ENCODE data around the gene KCNQ2.

KCNQ2 gene

GRCh38 chr20:63449796-63450730, 22.4 kb downstream of the KCNQ2 start:
- H3K4me1 ChIP-seq (ENCODE audit: control insufficient read depth, insufficient read depth, low read length, unreplicated experiment), result peaks cover 10% of the 10 kb centered on the region
- no peaks in the 10 kb centered on the region for H3K79me2 ChIP-seq (ENCODE audit: control insufficient read depth, insufficient read depth, low read length, unreplicated experiment)
- H2AFZ ChIP-seq (ENCODE audit: low read length, unreplicated experiment), result no peak overlapping the region
- no peak overlapping the region for H3K4me3 ChIP-seq (ENCODE audit: low read depth, low read length)
- no peak overlapping the region for H3K27ac ChIP-seq (ENCODE audit: low read depth, low read length)
- H3K27me3 ChIP-seq (ENCODE audit: insufficient read depth, low read length), result peaks cover 12% of the 10 kb centered on the region
- no peaks in the 10 kb centered on the region for H3K36me3 ChIP-seq (ENCODE audit: insufficient read depth, low read length)

GRCh38 chr20:63449025-63449424, 23.4 kb downstream of the KCNQ2 start:
- Histone ChIP-seq H3K4me3 (ENCODE audit: low read depth, low read length) (no peak overlapping the region), H3K4me1 (ENCODE audit: control insufficient read depth, insufficient read depth, low read length, unreplicated experiment) (peaks cover under 1% of the 10 kb centered on the region), H3K79me2 (ENCODE audit: control insufficient read depth, insufficient read depth, low read length, unreplicated experiment) (no peaks in the 10 kb centered on the region), H3K27me3 (ENCODE audit: insufficient read depth, low read length) (peaks cover 12% of the 10 kb centered on the region), H2AFZ (ENCODE audit: low read length, unreplicated experiment) (no peak overlapping the region), H3K36me3 (ENCODE audit: insufficient read depth, low read length) (no peaks in the 10 kb centered on the region), H3K27ac (ENCODE audit: low read depth, low read length) (no peak overlapping the region)

- Histone ChIP-seq H3K27me3 (ENCODE audit: insufficient read depth, low read length) (peaks cover 12% of the 10 kb centered on the region), H3K4me1 (ENCODE audit: control insufficient read depth, insufficient read depth, low read length, unreplicated experiment) (no peaks in the 10 kb centered on the region), H3K79me2 (ENCODE audit: control insufficient read depth, insufficient read depth, low read length, unreplicated experiment) (no peaks in the 10 kb centered on the region), H3K36me3 (ENCODE audit: insufficient read depth, low read length) (no peaks in the 10 kb centered on the region), H3K27ac (ENCODE audit: low read depth, low read length) (no peak overlapping the region), H2AFZ (ENCODE audit: low read length, unreplicated experiment) (no peak overlapping the region), H3K4me3 (ENCODE audit: low read depth, low read length) (no peak overlapping the region)
These were observed 24.4 kb downstream of the KCNQ2 start for GRCh38 chr20:63448031-63448430.

GRCh38 chr20:63447320-63447719, 25.1 kb downstream of the KCNQ2 start:
- Histone ChIP-seq H3K4me1 (ENCODE audit: control insufficient read depth, insufficient read depth, low read length, unreplicated experiment) (no peaks in the 10 kb centered on the region), H3K36me3 (ENCODE audit: insufficient read depth, low read length) (no peaks in the 10 kb centered on the region), H3K27me3 (ENCODE audit: insufficient read depth, low read length) (peaks cover 12% of the 10 kb centered on the region), H3K79me2 (ENCODE audit: control insufficient read depth, insufficient read depth, low read length, unreplicated experiment) (no peaks in the 10 kb centered on the region), H2AFZ (ENCODE audit: low read length, unreplicated experiment) (no peak overlapping the region), H3K27ac (ENCODE audit: low read depth, low read length) (no peak overlapping the region), H3K4me3 (ENCODE audit: low read depth, low read length) (no peak overlapping the region)

GRCh38 chr20:63446216-63447024, 26.0 kb downstream of the KCNQ2 start:
- H2AFZ ChIP-seq (ENCODE audit: low read length, unreplicated experiment), result no peak overlapping the region
- H3K4me1 ChIP-seq (ENCODE audit: control insufficient read depth, insufficient read depth, low read length, unreplicated experiment), result no peaks in the 10 kb centered on the region
- no peaks in the 10 kb centered on the region for H3K79me2 ChIP-seq (ENCODE audit: control insufficient read depth, insufficient read depth, low read length, unreplicated experiment)
- no peaks in the 10 kb centered on the region for H3K36me3 ChIP-seq (ENCODE audit: insufficient read depth, low read length)
- no peak overlapping the region for H3K4me3 ChIP-seq (ENCODE audit: low read depth, low read length)
- no peak overlapping the region for H3K27ac ChIP-seq (ENCODE audit: low read depth, low read length)
- peaks cover 12% of the 10 kb centered on the region for H3K27me3 ChIP-seq (ENCODE audit: insufficient read depth, low read length)

GRCh38 chr20:63445075-63445734, 27.2 kb downstream of the KCNQ2 start:
- Histone ChIP-seq H2AFZ (ENCODE audit: low read length, unreplicated experiment) (no peak overlapping the region), H3K79me2 (ENCODE audit: control insufficient read depth, insufficient read depth, low read length, unreplicated experiment) (no peaks in the 10 kb centered on the region), H3K36me3 (ENCODE audit: insufficient read depth, low read length) (no peaks in the 10 kb centered on the region), H3K4me3 (ENCODE audit: low read depth, low read length) (no peak overlapping the region), H3K27ac (ENCODE audit: low read depth, low read length) (no peak overlapping the region), H3K4me1 (ENCODE audit: control insufficient read depth, insufficient read depth, low read length, unreplicated experiment) (no peaks in the 10 kb centered on the region), H3K27me3 (ENCODE audit: insufficient read depth, low read length) (peaks cover 12% of the 10 kb centered on the region)

- H3K27me3 ChIP-seq (ENCODE audit: insufficient read depth, low read length), result peaks cover 12% of the 10 kb centered on the region
- no peak overlapping the region for H3K4me3 ChIP-seq (ENCODE audit: low read depth, low read length)
These were observed 27.9 kb downstream of the KCNQ2 start for GRCh38 chr20:63444548-63444947.

GRCh38 chr20:63443606-63444395, 28.7 kb downstream of the KCNQ2 start:
- no peak overlapping the region for H3K27ac ChIP-seq (ENCODE audit: low read depth, low read length)
- H3K4me3 ChIP-seq (ENCODE audit: low read depth, low read length), result no peak overlapping the region
- H2AFZ ChIP-seq (ENCODE audit: low read length, unreplicated experiment), result no peak overlapping the region
- peaks cover 7% of the 10 kb centered on the region for H3K27me3 ChIP-seq (ENCODE audit: insufficient read depth, low read length)
- H3K36me3 ChIP-seq (ENCODE audit: insufficient read depth, low read length), result no peaks in the 10 kb centered on the region
- H3K4me1 ChIP-seq (ENCODE audit: control insufficient read depth, insufficient read depth, low read length, unreplicated experiment), result no peaks in the 10 kb centered on the region
- no peaks in the 10 kb centered on the region for H3K79me2 ChIP-seq (ENCODE audit: control insufficient read depth, insufficient read depth, low read length, unreplicated experiment)

More at GRCh38 chr20:63444548-63444947, 27.9 kb downstream of the KCNQ2 start:
- H3K79me2 ChIP-seq (ENCODE audit: control insufficient read depth, insufficient read depth, low read length, unreplicated experiment), result no peaks in the 10 kb centered on the region
- H3K36me3 ChIP-seq (ENCODE audit: insufficient read depth, low read length), result no peaks in the 10 kb centered on the region
- H3K27ac ChIP-seq (ENCODE audit: low read depth, low read length), result no peak overlapping the region
- no peaks in the 10 kb centered on the region for H3K4me1 ChIP-seq (ENCODE audit: control insufficient read depth, insufficient read depth, low read length, unreplicated experiment)
- no peak overlapping the region for H2AFZ ChIP-seq (ENCODE audit: low read length, unreplicated experiment)

GRCh38 chr20:63442100-63442493, 30.4 kb downstream of the KCNQ2 start:
- no peaks in the 10 kb centered on the region for H3K36me3 ChIP-seq (ENCODE audit: insufficient read depth, low read length)
- no peaks in the 10 kb centered on the region for H3K79me2 ChIP-seq (ENCODE audit: control insufficient read depth, insufficient read depth, low read length, unreplicated experiment)
- no peak overlapping the region for H3K27ac ChIP-seq (ENCODE audit: low read depth, low read length)
- H3K4me1 ChIP-seq (ENCODE audit: control insufficient read depth, insufficient read depth, low read length, unreplicated experiment), result no peaks in the 10 kb centered on the region
- H3K27me3 ChIP-seq (ENCODE audit: insufficient read depth, low read length), result no peaks in the 10 kb centered on the region; the same call in 1 of the 2 replicates
- no peak overlapping the region for H2AFZ ChIP-seq (ENCODE audit: low read length, unreplicated experiment)
- H3K4me3 ChIP-seq (ENCODE audit: low read depth, low read length), result no peak overlapping the region
